Measurements from ENCODE around the gene ADAM19.
"Not testable (repeated sequence)": the region's sequence is repeated elsewhere in the genome, so short reads cannot be mapped to it uniquely, and the experiment has no call there.

Gene ADAM19

DNA sequence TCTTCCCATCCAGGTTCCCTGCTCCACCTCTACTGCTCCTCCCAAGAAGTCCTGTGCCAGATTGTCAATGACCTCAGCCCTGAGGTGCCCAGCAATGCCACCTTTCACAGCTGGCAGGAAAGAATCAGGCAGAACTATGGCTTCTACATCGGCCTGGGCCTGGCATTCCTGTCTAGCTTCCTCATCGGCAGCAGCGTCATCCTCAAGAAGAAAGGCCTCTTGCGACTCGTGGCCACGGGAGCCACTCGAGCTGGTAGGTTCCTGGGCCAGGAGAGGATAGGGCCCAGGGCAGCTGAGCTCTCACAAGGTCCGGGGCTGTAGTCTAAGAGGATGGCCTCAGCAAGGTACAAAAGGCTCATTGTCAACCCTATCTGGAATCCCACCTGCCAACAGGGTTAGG lies 112.5 kb downstream of the ADAM19 start:
- no peak for DNase-seq (ENCODE audit: low spot score)

GRCh38 chr5:157460921-157461792 lies 114.4 kb downstream of the ADAM19 start:
- no peak for DNase-seq (ENCODE audit: low spot score)

DNA sequence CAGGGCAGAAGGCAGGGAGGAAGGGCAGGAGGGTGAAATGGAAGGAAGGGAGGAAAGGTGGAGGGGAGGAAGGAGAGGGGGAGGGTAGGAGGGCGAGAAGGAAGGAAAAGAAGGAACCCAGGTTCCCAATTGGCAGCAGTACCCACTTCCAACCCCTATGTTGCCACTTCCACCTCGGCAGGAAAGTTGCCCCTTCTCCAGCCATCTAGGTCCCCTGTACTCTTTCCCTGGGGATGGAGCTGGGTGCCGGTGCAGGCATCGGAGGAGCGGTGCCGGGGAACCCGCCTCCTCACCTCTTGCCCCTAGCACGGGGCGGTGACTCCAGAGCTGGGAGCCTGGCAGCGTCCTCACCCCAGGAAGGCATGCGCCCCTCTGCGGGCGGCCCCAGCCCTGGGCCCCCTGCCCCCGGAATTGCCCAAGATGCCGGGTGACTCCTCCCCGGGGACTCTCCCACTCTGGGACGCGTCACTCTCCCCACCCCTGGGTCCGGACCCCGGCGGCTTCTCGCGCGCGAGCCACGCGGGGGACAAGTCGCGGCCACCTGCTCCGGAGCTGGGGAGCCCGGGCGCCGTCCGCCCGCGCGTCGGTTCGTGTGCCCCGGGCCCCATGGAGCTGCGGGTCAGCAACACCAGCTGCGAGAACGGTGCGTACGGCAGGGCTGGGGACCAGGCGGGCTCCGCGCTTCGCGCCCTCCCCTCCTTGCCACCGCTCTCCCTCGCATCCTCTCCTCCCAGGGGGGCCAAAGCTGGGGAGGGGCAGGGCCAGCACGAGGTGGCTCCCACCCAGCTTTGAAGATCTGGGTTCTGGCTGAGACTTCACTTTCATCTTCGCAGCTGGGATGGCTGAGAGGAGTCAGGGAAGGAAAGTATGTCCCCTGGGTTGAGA lies 115.6 kb downstream of the ADAM19 start, which contains the start of gene NIPAL4:
Gene NIPAL4, plus strand, starts transcription at position 499 of the 885 bp plus-strand sequence. Its CDS starts 108 bp downstream, at position 607.
- DNase-seq (ENCODE audit: low spot score): peak; percentile 45

- no peak for DNase-seq (ENCODE audit: low spot score)
Observed at GRCh38 chr5:157458835-157459234, 116.7 kb downstream of the ADAM19 start.

GRCh38 chr5:157457391-157457790 lies 118.2 kb downstream of the ADAM19 start:
- DNase-seq (ENCODE audit: low spot score): no peak

DNA sequence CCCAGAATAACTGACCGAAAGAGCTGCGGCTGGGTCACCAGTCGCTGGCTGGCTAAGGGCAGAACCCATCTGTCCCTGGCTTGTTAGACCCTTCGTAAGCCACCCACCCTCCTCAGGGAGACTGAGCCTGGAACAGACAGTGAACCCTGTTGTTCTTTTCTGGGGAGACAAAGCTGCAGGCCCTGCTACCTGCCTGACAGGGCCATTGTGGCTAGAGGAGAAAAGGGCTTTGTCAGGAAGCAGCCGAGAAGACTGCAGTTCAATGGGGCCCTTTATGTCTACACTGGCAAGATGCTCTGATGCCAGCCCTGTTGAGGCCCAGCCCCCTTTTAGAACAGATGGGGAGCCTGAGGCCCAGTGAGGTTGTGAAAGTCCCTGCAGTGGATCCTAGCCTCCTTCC lies 119.3 kb downstream of the ADAM19 start:
- DNase-seq (ENCODE audit: low spot score): no peak

DNA sequence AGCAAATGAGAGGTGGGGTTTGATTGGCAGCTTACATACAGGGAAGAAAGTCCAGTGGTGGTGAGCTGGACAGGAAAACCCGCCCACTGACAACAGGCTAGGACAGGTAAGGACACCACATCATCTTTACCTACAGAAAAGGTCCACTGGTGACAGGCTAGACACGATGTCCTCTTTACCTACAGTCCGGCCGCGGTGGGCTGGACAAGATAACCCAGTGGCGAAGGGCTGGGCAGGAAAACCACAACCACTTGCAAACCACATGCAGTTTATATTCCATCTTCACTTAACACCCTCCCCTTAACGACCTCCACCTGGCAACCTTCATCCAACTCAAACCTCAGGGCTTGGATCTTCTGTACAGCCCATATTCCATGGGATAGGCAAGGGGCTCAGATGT lies 120.5 kb downstream of the ADAM19 start:
- no peak for DNase-seq (ENCODE audit: low spot score)

DNA sequence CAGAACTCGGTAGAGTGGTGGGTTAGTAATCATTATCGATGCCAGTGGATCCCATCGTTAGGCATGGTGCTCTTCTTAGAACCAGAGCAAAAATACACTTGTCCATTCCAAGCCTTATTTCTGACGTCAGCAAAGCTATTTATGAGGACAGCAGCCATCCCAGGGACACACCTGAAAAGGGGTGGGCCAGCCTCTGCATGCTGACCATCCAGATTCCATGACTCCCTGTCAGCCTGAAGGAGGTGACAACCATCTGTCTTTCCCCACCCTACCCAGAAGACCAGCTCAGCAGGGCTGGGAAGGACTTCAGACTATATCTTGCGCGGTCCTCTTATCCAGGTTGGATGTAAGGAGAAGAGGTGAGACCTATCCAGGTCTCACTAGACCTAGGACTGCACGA lies 121.3 kb downstream of the ADAM19 start:
- no peak for DNase-seq (ENCODE audit: low spot score)

- DNase-seq (ENCODE audit: low spot score): no peak
Observed at GRCh38 chr5:157451806-157452205, 123.8 kb downstream of the ADAM19 start.

- DNase-seq (ENCODE audit: low spot score): no peak
Observed at GRCh38 chr5:157450024-157450423, 125.6 kb downstream of the ADAM19 start.

DNA sequence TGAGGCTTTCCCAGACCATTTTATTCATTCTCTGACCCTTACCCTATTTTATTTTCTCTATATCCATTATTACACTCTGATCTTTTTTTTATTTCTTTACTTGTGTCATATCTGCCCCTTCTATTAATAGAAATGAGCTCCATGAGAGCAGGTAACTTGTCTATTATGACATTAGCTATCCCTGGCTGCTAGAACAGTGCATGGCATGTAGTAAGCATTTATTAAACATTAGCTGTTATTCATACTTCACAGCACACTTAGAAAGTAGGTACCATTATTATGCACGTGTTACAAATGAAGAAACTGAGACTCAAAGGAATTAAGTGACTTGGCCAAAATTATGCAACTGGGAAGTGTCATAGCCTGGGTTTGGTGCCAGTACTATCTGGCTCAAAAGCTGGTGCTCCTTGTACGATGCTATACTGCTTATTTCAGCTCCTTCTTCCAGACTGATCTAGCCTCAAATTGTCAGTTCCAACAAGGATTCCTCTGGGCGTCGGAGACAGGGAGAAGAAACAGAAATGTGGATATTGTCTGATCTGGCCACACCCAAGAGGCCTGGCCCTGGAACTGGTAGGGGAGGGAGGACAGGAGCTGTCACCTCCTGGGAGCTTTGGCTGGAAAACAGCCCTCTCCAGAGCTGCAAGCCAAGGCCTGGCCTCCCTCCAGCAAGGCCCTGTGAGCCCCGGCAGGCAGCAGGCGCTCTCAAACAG lies 126.4 kb downstream of the ADAM19 start:
- no peak for DNase-seq (ENCODE audit: low spot score)

GRCh38 chr5:157447201-157447637 lies 128.4 kb downstream of the ADAM19 start:
- no peak for DNase-seq (ENCODE audit: low spot score)

DNA sequence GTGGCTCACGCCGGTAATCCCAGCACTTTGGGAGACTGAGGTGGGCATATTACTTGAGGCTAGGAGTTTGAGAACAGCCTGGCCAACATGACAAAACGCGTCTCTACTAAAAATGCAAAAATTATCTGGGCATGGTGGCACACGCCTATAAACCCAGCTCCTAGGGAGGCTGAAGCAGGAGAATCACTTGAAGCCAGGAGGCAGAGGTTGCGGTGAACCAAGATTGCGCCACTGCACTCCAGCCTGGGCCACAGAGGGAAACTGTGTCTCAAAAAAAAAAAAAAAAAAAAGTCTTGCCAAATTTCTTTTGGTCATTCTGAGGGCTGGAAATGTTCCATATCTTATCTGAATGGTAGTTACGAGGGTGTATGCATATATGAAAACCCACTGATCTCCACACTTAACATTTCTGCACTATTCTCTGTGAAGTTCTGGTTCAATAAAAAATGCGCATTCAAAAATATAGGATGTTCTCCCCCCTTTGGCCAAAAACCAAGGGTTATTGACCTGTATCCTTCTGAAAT lies 129.1 kb downstream of the ADAM19 start:
- no peak for DNase-seq (ENCODE audit: low spot score)

DNA sequence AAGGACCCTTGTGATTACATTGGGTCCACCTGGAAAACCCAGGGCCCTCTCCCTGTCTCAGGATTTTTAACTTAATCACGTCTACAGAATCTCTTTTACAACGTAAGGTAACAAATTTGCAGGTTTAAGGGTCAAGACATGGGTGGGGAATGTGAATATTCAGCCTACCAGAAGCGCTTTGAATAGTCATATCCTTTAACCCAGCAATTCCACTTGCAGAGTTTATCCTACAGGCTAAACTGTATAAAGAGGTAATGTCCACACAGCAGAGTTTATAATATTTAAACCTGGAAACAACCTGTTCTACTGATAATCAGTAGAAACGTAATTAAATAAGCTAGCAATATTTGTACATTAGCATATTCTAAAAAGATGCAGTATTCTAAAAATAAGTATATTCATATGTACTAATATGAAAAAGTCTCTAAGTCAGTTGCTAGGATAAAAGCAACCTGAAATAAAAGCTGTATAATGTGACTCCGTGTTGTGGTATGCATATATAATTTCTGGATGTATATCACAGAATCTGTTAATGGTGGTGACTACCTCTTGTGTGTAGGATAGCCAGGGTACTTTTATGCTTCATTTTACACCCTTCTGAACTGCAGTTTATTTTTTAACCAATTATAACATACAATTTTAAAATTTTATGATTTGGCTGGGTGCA lies 129.7 kb downstream of the ADAM19 start:
- no peak for DNase-seq (ENCODE audit: low spot score)

DNA sequence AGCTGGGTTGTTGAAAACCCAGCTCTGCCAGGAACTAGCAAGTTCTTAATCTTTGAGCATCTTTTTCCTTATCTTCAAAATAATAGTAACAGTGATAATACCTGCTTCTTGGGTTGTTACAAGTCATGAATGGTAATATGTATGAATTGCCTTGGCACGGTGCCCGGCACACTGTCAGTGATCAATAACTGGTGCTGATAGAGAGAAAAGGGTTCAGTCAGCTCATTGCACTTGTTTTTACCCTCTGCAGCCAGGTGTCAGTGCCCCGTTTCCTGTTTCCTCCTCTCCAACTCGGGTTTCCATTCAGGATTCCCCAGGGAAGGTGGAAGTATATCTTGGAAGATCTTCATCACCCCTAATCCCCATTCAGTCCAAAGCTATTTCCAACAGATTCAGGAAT lies 131.4 kb downstream of the ADAM19 start:
- no peak for DNase-seq (ENCODE audit: low spot score)

DNA sequence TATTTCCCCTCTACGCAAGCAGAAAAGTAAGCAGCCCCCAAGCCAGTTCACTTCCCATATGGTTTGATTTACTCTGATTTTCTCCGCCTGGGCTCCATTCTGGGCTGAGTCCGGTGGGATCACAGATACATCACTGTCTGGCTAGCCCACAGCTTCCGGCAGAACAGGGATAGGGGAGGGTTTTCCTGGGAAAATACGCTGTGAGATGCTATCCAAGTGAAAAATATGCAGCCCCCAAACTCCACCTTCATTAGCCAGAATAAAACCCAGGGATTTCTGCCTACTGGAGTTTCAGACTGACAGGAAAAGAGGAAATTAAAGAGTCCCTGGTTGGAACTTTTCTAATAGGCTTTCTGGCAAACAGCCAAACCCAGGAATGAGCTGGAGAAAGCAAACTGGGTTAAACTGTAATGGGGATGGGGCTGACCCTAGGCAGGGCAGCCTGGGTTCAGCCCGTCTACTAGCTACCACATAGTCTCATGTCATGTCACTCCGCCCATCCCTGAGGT lies 132.5 kb downstream of the ADAM19 start:
- DNase-seq (ENCODE audit: low spot score): no peak

DNA sequence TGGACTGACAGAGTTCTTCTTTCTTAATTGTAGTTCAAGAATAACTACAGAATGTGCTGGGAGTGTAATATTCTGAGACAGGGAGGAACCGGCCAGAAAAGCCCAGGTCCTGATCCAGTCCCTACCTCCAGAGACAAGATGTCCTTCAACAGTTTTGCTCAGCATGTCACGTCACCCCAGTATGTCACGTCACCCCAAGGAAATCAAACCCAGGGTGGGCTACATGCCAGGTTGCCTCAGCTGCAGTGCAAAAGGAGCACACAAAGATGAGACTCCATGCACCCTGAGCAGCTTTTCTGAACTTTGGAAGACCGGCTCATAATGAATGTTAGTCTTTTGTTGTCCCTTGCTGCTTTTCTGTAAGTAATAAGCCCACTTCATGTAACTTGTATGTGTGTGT lies 141.5 kb downstream of the ADAM19 start:
- no peak for DNase-seq (ENCODE audit: low spot score)

- peak; percentile 62 for DNase-seq (ENCODE audit: low spot score)
Observed at GRCh38 chr5:157431544-157432200, 143.9 kb downstream of the ADAM19 start.

DNA sequence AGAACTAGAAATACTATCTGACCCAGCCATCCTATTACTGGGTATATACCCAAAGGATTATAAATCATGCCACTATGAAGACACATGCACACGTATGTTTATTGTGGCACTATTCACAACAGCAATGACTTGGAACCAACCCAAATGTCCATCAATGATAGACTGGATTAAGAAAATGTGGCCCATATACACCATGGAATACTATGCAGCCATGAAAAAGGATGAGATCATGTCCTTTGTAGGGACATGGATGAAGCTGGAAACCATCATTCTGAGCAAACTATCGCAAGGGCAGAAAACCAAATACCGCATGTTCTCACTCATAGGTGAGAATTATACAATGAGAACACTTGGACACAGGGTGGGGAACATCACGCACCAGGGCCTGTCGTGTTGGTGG lies 145.7 kb downstream of the ADAM19 start:
- DNase-seq (ENCODE audit: low spot score): not testable (repeated sequence)

Data from AG08396 (cell line).